Measurements from ENCODE around the gene AKAP5.
A peak's percentile ranks its signal among the peaks of the same experiment; 100 is the strongest.

Gene AKAP5

DNA sequence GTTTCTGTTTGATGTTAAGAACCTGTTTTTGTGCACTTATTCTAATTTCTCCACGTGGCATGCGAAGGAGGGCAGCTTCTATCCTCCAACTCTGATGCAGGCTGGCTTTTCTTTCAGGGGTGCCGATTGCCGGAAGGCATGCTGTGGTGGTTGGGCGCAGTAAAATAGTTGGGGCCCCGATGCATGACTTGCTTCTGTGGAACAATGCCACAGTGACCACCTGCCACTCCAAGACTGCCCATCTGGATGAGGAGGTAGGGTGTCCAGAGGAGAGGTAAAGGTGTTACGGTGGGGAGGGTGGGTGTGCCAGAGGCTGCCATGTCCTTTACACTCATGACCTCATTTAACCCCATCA lies 47.6 kb upstream of the AKAP5 start:
- H3K4me1 ChIP-seq (ENCODE audit: control insufficient read depth, insufficient read depth, low read depth, low read length): peaks cover 8% of the 10 kb centered on the region
- no peak overlapping the region for H3K23ac ChIP-seq (ENCODE audit: low read length in 2 of 2)
- no peaks in the 10 kb centered on the region for H3K27me3 ChIP-seq (ENCODE audit: control insufficient read depth in 1 of 2, insufficient read depth in 1 of 2, low read length in 2 of 2)
- WGBS: over 99% methylated on average over 6 of the region's 7 CpGs
- no peak overlapping the region for H2AFZ ChIP-seq (ENCODE audit: low read depth, low read length)
- no peak for DNase-seq
- H4K91ac ChIP-seq (ENCODE audit: low read length): no peak overlapping the region
- H3K4ac ChIP-seq (ENCODE audit: low read depth in 1 of 2, low read length in 2 of 2): no peak overlapping the region
- H2BK120ac ChIP-seq (ENCODE audit: low read depth, low read length): no peak overlapping the region
- no peak overlapping the region for H2BK12ac ChIP-seq (ENCODE audit: low read length in 2 of 2)
- peaks cover 5% of the 10 kb centered on the region for H3K79me1 ChIP-seq (replicated peaks; ENCODE audit: low read length, poor library complexity, severe bottlenecking)
- H3K4me3 ChIP-seq (ENCODE audit: insufficient read depth in 1 of 2, low read depth in 1 of 2, low read length in 2 of 2): no peak overlapping the region
- H4K8ac ChIP-seq (ENCODE audit: low read length): peak overlapping the region; percentile 69
- H3K14ac ChIP-seq (ENCODE audit: low read length in 2 of 2): no peak overlapping the region
- no peak overlapping the region for H3K9ac ChIP-seq (ENCODE audit: low read length)
- H3K4me2 ChIP-seq (ENCODE audit: low read length, poor library complexity, severe bottlenecking): no peak overlapping the region
- peaks cover 33 to 72% of the 10 kb centered on the region in 2 experiments for H3K36me3 ChIP-seq (ENCODE audit: control insufficient read depth in 1 of 2, insufficient read depth in 2 of 2, low read depth in 1 of 2, low read length in 2 of 2)
- no peaks in the 10 kb centered on the region for H3K9me3 ChIP-seq (ENCODE audit: control insufficient read depth, low read length)
- peak overlapping the region; percentile 6 for H2AK5ac ChIP-seq (ENCODE audit: low read length, severe bottlenecking)
- no peak overlapping the region for H3K27ac ChIP-seq (ENCODE audit: low read length, poor library complexity, severe bottlenecking)
- H2BK15ac ChIP-seq (ENCODE audit: low read depth, poor library complexity, severe bottlenecking): no peak overlapping the region
- no peak overlapping the region for H2BK5ac ChIP-seq (ENCODE audit: low read depth, low read length, poor library complexity, severe bottlenecking)
- H3K18ac ChIP-seq (ENCODE audit: low read depth in 1 of 2, low read length in 2 of 2): peak overlapping the region in 1 of 2 experiments; percentile 19

DNA sequence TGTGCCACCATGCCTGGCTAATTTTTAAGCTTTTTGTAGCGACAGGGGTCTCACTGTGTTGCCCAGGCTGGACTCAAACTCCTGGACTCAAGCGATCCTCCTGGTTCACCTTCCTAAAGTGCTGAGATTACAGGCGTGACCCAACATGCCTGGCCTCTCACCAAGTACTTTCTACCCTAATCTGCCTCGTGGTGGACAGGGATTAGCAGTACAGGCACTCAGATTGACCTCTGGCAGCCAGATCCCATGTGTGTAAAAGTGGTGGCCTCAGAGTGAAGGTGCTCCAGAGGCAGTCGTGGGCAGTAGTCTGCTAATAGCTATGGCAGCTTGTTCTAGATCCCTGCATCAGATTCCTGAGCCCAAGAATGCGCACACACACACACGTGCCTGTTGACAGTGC lies 46.3 kb upstream of the AKAP5 start:
- no peak overlapping the region for H4K8ac ChIP-seq (ENCODE audit: low read length)
- peaks cover 5% of the 10 kb centered on the region for H3K79me1 ChIP-seq (replicated peaks; ENCODE audit: low read length, poor library complexity, severe bottlenecking)
- H2BK15ac ChIP-seq (ENCODE audit: low read depth, poor library complexity, severe bottlenecking): no peak overlapping the region
- H2AFZ ChIP-seq (ENCODE audit: low read depth, low read length): no peak overlapping the region
- no peaks in the 10 kb centered on the region for H3K9me3 ChIP-seq (ENCODE audit: control insufficient read depth, low read length)
- no peak overlapping the region for H2AK5ac ChIP-seq (ENCODE audit: low read length, severe bottlenecking)
- H4K91ac ChIP-seq (ENCODE audit: low read length): no peak overlapping the region
- WGBS: 94% methylated on average over 7 of the region's 7 CpGs
- no peak overlapping the region for H3K9ac ChIP-seq (ENCODE audit: low read length)
- no peak overlapping the region for H3K14ac ChIP-seq (ENCODE audit: low read length in 2 of 2)
- no peak overlapping the region for H3K18ac ChIP-seq (ENCODE audit: low read depth in 1 of 2, low read length in 2 of 2)
- no peak overlapping the region for H3K4ac ChIP-seq (ENCODE audit: low read depth in 1 of 2, low read length in 2 of 2)
- no peak overlapping the region for H2BK12ac ChIP-seq (ENCODE audit: low read length in 2 of 2)
- H3K4me1 ChIP-seq (ENCODE audit: control insufficient read depth, insufficient read depth, low read depth, low read length): peaks cover 8% of the 10 kb centered on the region
- no peak overlapping the region for H2BK120ac ChIP-seq (ENCODE audit: low read depth, low read length)
- H3K4me2 ChIP-seq (ENCODE audit: low read length, poor library complexity, severe bottlenecking): no peak overlapping the region
- no peak overlapping the region for H3K23ac ChIP-seq (ENCODE audit: low read length in 2 of 2)
- H2BK5ac ChIP-seq (ENCODE audit: low read depth, low read length, poor library complexity, severe bottlenecking): no peak overlapping the region
- peaks cover 28 to 68% of the 10 kb centered on the region in 2 experiments for H3K36me3 ChIP-seq (ENCODE audit: control insufficient read depth in 1 of 2, insufficient read depth in 2 of 2, low read depth in 1 of 2, low read length in 2 of 2)
- H3K27ac ChIP-seq (ENCODE audit: low read length, poor library complexity, severe bottlenecking): no peak overlapping the region
- DNase-seq: no peak
- no peak overlapping the region for H3K4me3 ChIP-seq (ENCODE audit: insufficient read depth in 1 of 2, low read depth in 1 of 2, low read length in 2 of 2)
- H3K27me3 ChIP-seq (ENCODE audit: control insufficient read depth in 1 of 2, insufficient read depth in 1 of 2, low read length in 2 of 2): no peaks in the 10 kb centered on the region

DNA sequence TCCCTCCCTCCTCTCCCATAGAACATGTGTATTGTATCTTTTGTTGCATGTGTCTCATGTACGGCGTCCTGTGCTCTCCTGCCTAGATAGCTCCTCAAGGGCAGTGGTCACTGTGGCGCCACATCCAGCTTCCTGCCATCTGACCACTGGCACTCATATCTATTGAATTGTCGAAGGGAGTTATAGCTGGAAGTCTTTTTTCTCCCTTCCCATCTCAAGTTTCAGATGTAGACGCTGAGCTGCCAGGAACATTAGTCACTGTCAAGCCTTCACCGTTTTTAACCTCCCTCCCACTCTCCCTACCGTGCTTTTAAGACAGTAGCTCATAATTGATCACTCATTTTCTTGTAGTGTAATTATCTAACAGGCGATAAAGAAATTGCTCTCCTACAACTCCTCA lies 44.1 kb upstream of the AKAP5 start:
- Histone ChIP-seq H2AK5ac (ENCODE audit: low read length, severe bottlenecking) (no peak overlapping the region), H3K23ac (ENCODE audit: low read length in 2 of 2) (no peak overlapping the region), H2BK5ac (ENCODE audit: low read depth, low read length, poor library complexity, severe bottlenecking) (no peak overlapping the region), H3K18ac (ENCODE audit: low read depth in 1 of 2, low read length in 2 of 2) (no peak overlapping the region), H2BK120ac (ENCODE audit: low read depth, low read length) (no peak overlapping the region), H2BK12ac (ENCODE audit: low read length in 2 of 2) (no peak overlapping the region), H3K9ac (ENCODE audit: low read length) (no peak overlapping the region), H3K4me3 (ENCODE audit: insufficient read depth in 1 of 2, low read depth in 1 of 2, low read length in 2 of 2) (no peak overlapping the region), H3K36me3 (ENCODE audit: control insufficient read depth in 1 of 2, insufficient read depth in 2 of 2, low read depth in 1 of 2, low read length in 2 of 2) (peaks cover 27 to 72% of the 10 kb centered on the region in 2 experiments), H4K91ac (ENCODE audit: low read length) (no peak overlapping the region), H2AFZ (ENCODE audit: low read depth, low read length) (no peak overlapping the region), H3K9me3 (ENCODE audit: control insufficient read depth, low read length) (no peaks in the 10 kb centered on the region), H4K8ac (ENCODE audit: low read length) (no peak overlapping the region), H3K79me1 (replicated peaks; ENCODE audit: low read length, poor library complexity, severe bottlenecking) (peaks cover 7% of the 10 kb centered on the region), H3K4me2 (ENCODE audit: low read length, poor library complexity, severe bottlenecking) (no peak overlapping the region), H3K4ac (ENCODE audit: low read depth in 1 of 2, low read length in 2 of 2) (no peak overlapping the region), H3K4me1 (ENCODE audit: control insufficient read depth, insufficient read depth, low read depth, low read length) (peaks cover 8% of the 10 kb centered on the region), H2BK15ac (ENCODE audit: low read depth, poor library complexity, severe bottlenecking) (no peak overlapping the region), H3K27me3 (ENCODE audit: control insufficient read depth in 1 of 2, insufficient read depth in 1 of 2, low read length in 2 of 2) (no peaks in the 10 kb centered on the region), H3K27ac (ENCODE audit: low read length, poor library complexity, severe bottlenecking) (peak overlapping the region; percentile 9), H3K14ac (ENCODE audit: low read length in 2 of 2) (no peak overlapping the region)
- WGBS: 81% methylated on average over 5 of the region's 8 CpGs
- DNase-seq: no peak

DNA sequence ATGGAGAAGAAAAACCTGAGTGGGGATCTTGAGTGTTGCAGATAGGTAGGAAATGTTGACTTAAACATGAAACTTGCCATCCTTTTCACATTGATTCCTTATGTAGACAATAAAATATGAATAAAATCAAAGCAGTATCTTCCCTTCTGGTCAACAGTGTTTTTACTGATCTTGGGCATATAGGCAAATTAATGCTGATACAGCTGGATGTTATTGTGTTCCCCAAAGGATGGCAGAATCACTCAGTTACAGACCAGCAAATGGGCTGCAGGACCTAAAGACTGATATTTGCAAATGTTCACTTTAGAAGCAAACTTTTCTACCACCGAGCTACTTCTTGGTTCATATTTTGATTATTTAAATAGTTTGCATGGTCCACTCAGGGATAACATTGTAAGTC lies 43.3 kb upstream of the AKAP5 start:
- Histone ChIP-seq H3K27me3 (ENCODE audit: control insufficient read depth in 1 of 2, insufficient read depth in 1 of 2, low read length in 2 of 2) (no peaks in the 10 kb centered on the region), H3K9me3 (ENCODE audit: control insufficient read depth, low read length) (no peaks in the 10 kb centered on the region), H3K9ac (ENCODE audit: low read length) (no peak overlapping the region), H3K23ac (ENCODE audit: low read length in 2 of 2) (no peak overlapping the region), H3K4me2 (ENCODE audit: low read length, poor library complexity, severe bottlenecking) (no peak overlapping the region), H3K36me3 (ENCODE audit: control insufficient read depth in 1 of 2, insufficient read depth in 2 of 2, low read depth in 1 of 2, low read length in 2 of 2) (peaks cover 27 to 72% of the 10 kb centered on the region in 2 experiments), H2AFZ (ENCODE audit: low read depth, low read length) (no peak overlapping the region), H3K14ac (ENCODE audit: low read length in 2 of 2) (no peak overlapping the region), H3K27ac (ENCODE audit: low read length, poor library complexity, severe bottlenecking) (no peak overlapping the region), H3K4me3 (ENCODE audit: insufficient read depth in 1 of 2, low read depth in 1 of 2, low read length in 2 of 2) (no peak overlapping the region), H3K4ac (ENCODE audit: low read depth in 1 of 2, low read length in 2 of 2) (no peak overlapping the region), H3K18ac (ENCODE audit: low read depth in 1 of 2, low read length in 2 of 2) (no peak overlapping the region), H2BK12ac (ENCODE audit: low read length in 2 of 2) (no peak overlapping the region), H4K91ac (ENCODE audit: low read length) (no peak overlapping the region), H2BK5ac (ENCODE audit: low read depth, low read length, poor library complexity, severe bottlenecking) (no peak overlapping the region), H3K79me1 (replicated peaks; ENCODE audit: low read length, poor library complexity, severe bottlenecking) (peaks cover 7% of the 10 kb centered on the region), H4K8ac (ENCODE audit: low read length) (no peak overlapping the region), H2AK5ac (ENCODE audit: low read length, severe bottlenecking) (no peak overlapping the region), H2BK120ac (ENCODE audit: low read depth, low read length) (no peak overlapping the region), H2BK15ac (ENCODE audit: low read depth, poor library complexity, severe bottlenecking) (no peak overlapping the region), H3K4me1 (ENCODE audit: control insufficient read depth, insufficient read depth, low read depth, low read length) (peaks cover 8% of the 10 kb centered on the region)
- WGBS: no CpG with 5 or more reads among the region's 1 CpG
- no peak for DNase-seq
